HEK293T (cell line): ENCODE results near the gene KRTAP9-1.
"Not testable (repeated sequence)": the region's sequence is repeated elsewhere in the genome, so short reads cannot be mapped to it uniquely, and the experiment has no call there.

Source experiments
- BHLHE40 ChIP-seq: fragments of 450-650 bp; IDR thresholded peaks from 2 replicates; pipeline ENCODE4 v1.6.1; 2016; ENCODE audit warnings: mild to moderate bottlenecking, moderate library complexity, borderline replicate concordance
- CTBP1 ChIP-seq: fragments of 450-650 bp; IDR thresholded peaks from 2 replicates; pipeline ENCODE4 v1.6.1; 2016; ENCODE audit warnings: borderline replicate concordance
- ELF4 ChIP-seq: fragments of 450-650 bp; IDR thresholded peaks from 2 replicates; pipeline ENCODE4 v1.6.1; 2017; ENCODE audit warnings: antibody characterized with exemption
- FOXA1 ChIP-seq: fragments of 450-650 bp; IDR thresholded peaks from 2 replicates; pipeline ENCODE4 v1.6.1; 2016; ENCODE audit warnings: mild to moderate bottlenecking
- FOXK2 ChIP-seq: fragments of 450-650 bp; IDR thresholded peaks from 2 replicates; pipeline ENCODE4 v1.6.1; 2016; ENCODE audit warnings: mild to moderate bottlenecking
- FOXM1 ChIP-seq: fragments of 450-650 bp; IDR thresholded peaks from 2 replicates; pipeline ENCODE4 v1.6.1; 2017; ENCODE audit warnings: mild to moderate bottlenecking, borderline replicate concordance
- HDGF ChIP-seq: fragments of 450-650 bp; IDR thresholded peaks from 2 replicates; pipeline ENCODE4 v1.6.1; 2017; ENCODE audit warnings: antibody characterized with exemption, borderline replicate concordance
- L3MBTL2 ChIP-seq: fragments of 450-650 bp; conservative IDR thresholded peaks from 2 replicates; pipeline ENCODE4 v1.6.1; 2016; ENCODE audit warnings: mild to moderate bottlenecking
- NFRKB ChIP-seq: fragments of 450-650 bp; IDR thresholded peaks from 2 replicates; pipeline ENCODE4 v1.6.1; 2016; ENCODE audit warnings: mild to moderate bottlenecking, moderate library complexity
- SP1 ChIP-seq: fragments of 450-650 bp; IDR thresholded peaks from 2 replicates; pipeline ENCODE4 v1.6.1; 2017
- SUZ12 ChIP-seq: fragments of 450-650 bp; IDR thresholded peaks from 2 replicates; pipeline ENCODE4 v1.6.1; 2016; ENCODE audit warnings: mild to moderate bottlenecking
- TARDBP ChIP-seq: fragments of 450-650 bp; IDR thresholded peaks from 2 replicates; pipeline ENCODE4 v1.6.1; 2016

GRCh38 chr17:41232399-41233105, 42.9 kb downstream of the KRTAP9-1 start, which contains the start of gene KRTAP9-3:
- TF ChIP-seq SUZ12, HDGF, FOXA1, CTBP1, L3MBTL2, FOXM1, FOXK2, TARDBP, BHLHE40, SP1, ELF4, NFRKB: not testable (repeated sequence)
